ENCODE measurements around the gene PIP5K1C. TPM values are rescaled to one million over a fixed set of nuclear protein-coding genes. Genes with fewer than 3 reads are reported as not detected.
A peak's percentile ranks its signal among the peaks of the same experiment; 100 is the strongest.

The PIP5K1C gene
- total RNA-seq, 1 experiment from 2014 or later: 35.5 TPM

- ChIA-PET POLR2A (ENCODE audit: low non-redundant PET) (no interaction called here), CTCF (no interaction called here)
- Histone ChIP-seq H3K36me3 (ENCODE audit: insufficient read depth, low read length, poor library complexity, severe bottlenecking) (peaks cover 6% of the 10 kb centered on the region), H3K4me1 (ENCODE audit: insufficient read depth, low read length, poor library complexity, severe bottlenecking) (no peaks in the 10 kb centered on the region), H3K9me3 (ENCODE audit: low read depth, low read length, poor library complexity, severe bottlenecking) (no peaks in the 10 kb centered on the region), H3K4me3 (ENCODE audit: low read depth, low read length, poor library complexity, severe bottlenecking) (no peak overlapping the region), H3K27me3 (replicated peaks; ENCODE audit: insufficient read depth, low read depth, low read length, poor library complexity) (no peaks in the 10 kb centered on the region), H3K27ac (ENCODE audit: low read depth, low read length, poor library complexity, severe bottlenecking) (no peak overlapping the region)
- intact Hi-C loops (cut with micrococcal nuclease; ENCODE audit: unreplicated experiment): no loop called here
- no peak for DNase-seq (ENCODE audit: low spot score)
- TF ChIP-seq EZH2 (IDR thresholded peaks at IDR 0.05; ENCODE audit: borderline replicate concordance, low read depth, low read length, poor library complexity, severe bottlenecking): no peak
- TF ChIP-seq CTCF (conservative IDR thresholded peaks at IDR 0.05; ENCODE audit: low read depth, low read length): no peak
- BruUV-seq (replicated peaks): no TSS peak
These were observed 87.1 kb downstream of the PIP5K1C start for GRCh38 chr19:3612901-3613741.

- no peak for DNase-seq (ENCODE audit: low spot score)
- Histone ChIP-seq H3K4me3 (ENCODE audit: low read depth, low read length, poor library complexity, severe bottlenecking) (no peak overlapping the region), H3K9me3 (ENCODE audit: low read depth, low read length, poor library complexity, severe bottlenecking) (no peaks in the 10 kb centered on the region), H3K27ac (ENCODE audit: low read depth, low read length, poor library complexity, severe bottlenecking) (no peak overlapping the region), H3K27me3 (replicated peaks; ENCODE audit: insufficient read depth, low read depth, low read length, poor library complexity) (no peaks in the 10 kb centered on the region), H3K4me1 (ENCODE audit: insufficient read depth, low read length, poor library complexity, severe bottlenecking) (peaks cover 2% of the 10 kb centered on the region), H3K36me3 (ENCODE audit: insufficient read depth, low read length, poor library complexity, severe bottlenecking) (peaks cover 6% of the 10 kb centered on the region)
- TF ChIP-seq EZH2 (IDR thresholded peaks at IDR 0.05; ENCODE audit: borderline replicate concordance, low read depth, low read length, poor library complexity, severe bottlenecking) (no peak), CTCF (conservative IDR thresholded peaks at IDR 0.05; ENCODE audit: low read depth, low read length) (no peak)
- POLR2A ChIA-PET (ENCODE audit: low non-redundant PET): no interaction called here
- no TSS peak for BruUV-seq (replicated peaks)
- intact Hi-C loops (cut with micrococcal nuclease; ENCODE audit: unreplicated experiment): no loop called here
- CTCF ChIA-PET: no interaction called here
These were observed 87.9 kb downstream of the PIP5K1C start for GRCh38 chr19:3612330-3612729.

- Histone ChIP-seq H3K27ac (ENCODE audit: low read depth, low read length, poor library complexity, severe bottlenecking) (no peak overlapping the region), H3K9me3 (ENCODE audit: low read depth, low read length, poor library complexity, severe bottlenecking) (no peaks in the 10 kb centered on the region), H3K36me3 (ENCODE audit: insufficient read depth, low read length, poor library complexity, severe bottlenecking) (peaks cover 6% of the 10 kb centered on the region), H3K4me3 (ENCODE audit: low read depth, low read length, poor library complexity, severe bottlenecking) (no peak overlapping the region), H3K4me1 (ENCODE audit: insufficient read depth, low read length, poor library complexity, severe bottlenecking) (peaks cover 6% of the 10 kb centered on the region), H3K27me3 (replicated peaks; ENCODE audit: insufficient read depth, low read depth, low read length, poor library complexity) (no peaks in the 10 kb centered on the region)
- TF ChIP-seq EZH2 (IDR thresholded peaks at IDR 0.05; ENCODE audit: borderline replicate concordance, low read depth, low read length, poor library complexity, severe bottlenecking) (no peak), CTCF (conservative IDR thresholded peaks at IDR 0.05; ENCODE audit: low read depth, low read length) (no peak)
- DNase-seq (ENCODE audit: low spot score): no peak
- BruUV-seq (replicated peaks): TSS peak; percentile 22
- CTCF ChIA-PET: no interaction called here
- POLR2A ChIA-PET (ENCODE audit: low non-redundant PET): no interaction called here
- intact Hi-C loops (cut with micrococcal nuclease; ENCODE audit: unreplicated experiment): no loop called here
These were observed 88.4 kb downstream of the PIP5K1C start for GRCh38 chr19:3611841-3612240.
